Kidney epithelial cell (primary cell): ENCODE results near the gene FCN2. TPM values are rescaled to one million over a fixed set of nuclear protein-coding genes. Genes with fewer than 3 reads are reported as not detected.

ENCODE experiments used
- DNase-seq: peaks from one replicate; pipeline ENCODE4 v3.0.0-alpha.2; 2010; ENCODE audit warnings: low read depth
- H3K27me3 ChIP-seq: 2 replicates; pipeline ENCODE4 v1.6.0; 2011; ENCODE audit warnings: low read length; ENCODE audit not compliant: control insufficient read depth, insufficient read depth
- H3K36me3 ChIP-seq: 2 replicates; pipeline ENCODE4 v1.5.1; 2011; ENCODE audit warnings: low read length; ENCODE audit not compliant: control insufficient read depth, insufficient read depth
- H3K4me3 ChIP-seq: 2 replicates; pipeline ENCODE4 v1.5.1; 2011; ENCODE audit warnings: low read depth, mild to moderate bottlenecking, control low read depth, low read length
- total RNA-seq: library from RNA; depleted of rRNA; stranded (reverse); fragments of >200 nt; gene quantifications from 2 replicates; pipeline ENCODE4 v1.2.3, GENCODE V29; 2015
- TF ChIP-seq, protein P1 (sequence below): IDR thresholded peaks from 2 replicates; pipeline ENCODE4 v1.5.1; 2011; ENCODE audit warnings: mild to moderate bottlenecking, moderate library complexity, low read length, control low read depth, inconsistent platforms; ENCODE audit not compliant: insufficient read depth, poor library complexity, severe bottlenecking

The FCN2 gene
- total RNA-seq, 1 donor from 2014 or later, result not detected

DNA sequence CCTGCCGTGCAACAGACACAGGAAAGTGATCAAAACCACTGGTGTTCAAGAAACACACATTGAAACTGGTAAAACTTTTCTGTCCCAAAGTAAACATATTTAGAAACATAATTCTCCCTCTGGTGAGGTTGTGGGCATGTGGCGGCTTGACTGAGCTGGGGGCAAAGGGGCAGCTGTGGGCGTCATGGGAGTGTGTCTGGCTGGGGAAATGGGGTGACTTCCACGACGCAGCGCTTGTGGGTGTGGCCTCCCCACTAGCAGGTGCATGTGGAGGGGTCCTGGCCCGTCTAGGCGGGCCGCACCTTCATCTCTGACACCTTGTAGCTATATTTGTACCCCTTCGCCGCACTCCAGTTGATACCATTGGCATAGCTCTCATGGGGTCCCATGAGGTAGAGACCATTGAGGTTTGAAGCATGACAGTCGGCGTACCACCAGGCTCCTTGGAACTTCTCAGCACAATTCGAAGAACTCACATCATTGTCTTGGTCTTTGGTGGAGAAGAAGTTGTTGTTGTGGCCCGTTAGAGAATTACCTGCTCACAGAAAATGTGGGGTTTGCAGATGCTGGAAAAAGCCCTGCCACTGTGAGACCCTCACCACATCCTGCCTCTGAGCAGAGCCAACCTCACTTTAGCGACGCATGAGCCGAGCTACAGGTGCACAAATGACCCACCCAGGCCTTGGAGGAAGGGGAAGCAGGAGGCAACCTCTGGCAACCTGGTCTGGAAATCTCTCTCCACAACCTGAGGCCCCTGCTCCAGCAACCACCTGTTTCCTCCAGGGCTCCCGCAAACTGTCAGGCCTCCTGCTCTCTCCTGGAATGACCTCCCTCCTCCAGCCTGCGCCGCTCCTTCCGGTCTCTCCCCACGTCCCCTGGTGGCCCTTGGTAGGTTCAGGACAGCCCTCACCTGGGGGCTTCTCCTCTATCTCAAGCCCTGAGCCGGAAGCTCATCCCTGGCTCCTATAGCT is 29.2 kb downstream of the FCN2 start:
- H3K27me3 ChIP-seq, result no peaks in the 10 kb centered on the region
- TF ChIP-seq, protein P1, sequence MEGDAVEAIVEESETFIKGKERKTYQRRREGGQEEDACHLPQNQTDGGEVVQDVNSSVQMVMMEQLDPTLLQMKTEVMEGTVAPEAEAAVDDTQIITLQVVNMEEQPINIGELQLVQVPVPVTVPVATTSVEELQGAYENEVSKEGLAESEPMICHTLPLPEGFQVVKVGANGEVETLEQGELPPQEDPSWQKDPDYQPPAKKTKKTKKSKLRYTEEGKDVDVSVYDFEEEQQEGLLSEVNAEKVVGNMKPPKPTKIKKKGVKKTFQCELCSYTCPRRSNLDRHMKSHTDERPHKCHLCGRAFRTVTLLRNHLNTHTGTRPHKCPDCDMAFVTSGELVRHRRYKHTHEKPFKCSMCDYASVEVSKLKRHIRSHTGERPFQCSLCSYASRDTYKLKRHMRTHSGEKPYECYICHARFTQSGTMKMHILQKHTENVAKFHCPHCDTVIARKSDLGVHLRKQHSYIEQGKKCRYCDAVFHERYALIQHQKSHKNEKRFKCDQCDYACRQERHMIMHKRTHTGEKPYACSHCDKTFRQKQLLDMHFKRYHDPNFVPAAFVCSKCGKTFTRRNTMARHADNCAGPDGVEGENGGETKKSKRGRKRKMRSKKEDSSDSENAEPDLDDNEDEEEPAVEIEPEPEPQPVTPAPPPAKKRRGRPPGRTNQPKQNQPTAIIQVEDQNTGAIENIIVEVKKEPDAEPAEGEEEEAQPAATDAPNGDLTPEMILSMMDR, result no peak

DNA sequence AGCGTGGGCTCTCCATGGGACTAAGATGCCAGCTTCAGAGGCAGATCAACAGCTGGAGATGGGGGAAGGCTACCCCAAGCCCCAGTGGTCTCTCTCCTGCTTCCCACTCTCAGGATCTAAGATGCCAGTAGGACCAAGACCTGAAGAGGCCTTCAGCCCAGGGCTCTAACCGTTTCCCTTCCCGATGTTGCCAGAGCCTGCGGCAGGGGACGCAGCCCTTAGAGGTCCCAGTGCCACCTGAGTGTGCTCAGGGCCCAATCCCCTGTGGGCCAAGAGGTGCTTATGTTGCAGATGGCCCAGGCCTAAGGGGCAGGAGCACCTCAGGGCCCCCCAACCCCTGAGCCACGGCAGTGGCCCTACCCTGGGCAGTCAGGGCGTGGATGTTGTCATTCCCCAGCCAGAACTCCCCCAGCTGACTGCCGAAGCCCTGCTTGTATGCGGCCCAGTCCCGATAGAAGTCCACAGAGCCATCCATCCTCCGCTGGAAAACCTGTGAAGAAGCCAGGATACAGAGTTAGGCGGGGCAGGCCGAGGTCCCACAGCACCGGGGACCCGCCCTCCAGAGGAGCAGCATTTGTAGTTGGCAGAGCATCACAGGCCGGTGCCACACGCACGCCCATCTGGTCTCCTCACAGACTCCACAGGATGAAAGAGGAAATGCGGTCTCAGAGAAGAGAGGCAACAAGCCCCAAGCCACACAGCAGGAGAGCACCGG is 31.7 kb downstream of the FCN2 start:
- Histone ChIP-seq H3K36me3 (no peaks in the 10 kb centered on the region), H3K4me3 (no peak overlapping the region), H3K27me3 (no peaks in the 10 kb centered on the region)
- DNase-seq, result no peak
- TF ChIP-seq, protein P1, result no peak

More for the DNA sequence above, 29.2 kb downstream of the FCN2 start:
- no peak for DNase-seq
- H3K36me3 ChIP-seq, result no peaks in the 10 kb centered on the region
- H3K4me3 ChIP-seq, result no peak overlapping the region

DNA sequence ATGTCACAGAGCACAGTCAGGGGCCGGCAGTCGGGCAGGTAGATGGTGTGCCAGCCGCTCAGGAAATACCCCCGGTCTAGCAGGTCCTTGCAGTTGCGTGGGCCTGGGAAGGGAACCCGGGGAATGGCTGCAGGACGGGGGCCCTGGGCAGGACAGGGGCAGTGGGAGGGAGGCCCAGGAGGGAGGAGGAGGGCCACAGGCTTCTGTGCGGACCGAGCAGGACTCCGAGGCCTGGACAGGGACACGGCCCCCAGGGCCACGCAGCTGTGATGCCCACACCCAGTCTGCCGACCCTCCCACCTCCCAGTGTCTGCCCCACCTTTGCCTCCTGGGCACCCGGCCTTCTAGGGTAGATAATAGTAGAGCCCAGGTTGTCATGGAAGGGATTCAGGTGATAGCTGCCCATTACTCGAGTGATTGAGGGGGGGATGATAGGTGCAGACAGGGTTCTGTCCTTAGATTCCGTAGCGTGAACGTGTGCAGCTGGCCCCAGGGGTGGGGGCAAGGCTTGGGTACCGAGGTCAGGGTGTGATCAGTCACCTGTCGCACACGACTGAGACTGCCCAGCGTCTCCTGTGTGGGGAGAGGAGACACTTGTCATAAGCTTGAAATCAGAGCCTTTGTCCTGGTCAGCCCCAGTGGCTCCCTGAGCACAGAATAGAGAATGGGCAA is 32.6 kb downstream of the FCN2 start:
- H3K36me3 ChIP-seq, result no peaks in the 10 kb centered on the region
- no peak overlapping the region for H3K4me3 ChIP-seq
- no peak for DNase-seq
- TF ChIP-seq, protein P1, result no peak
- no peaks in the 10 kb centered on the region for H3K27me3 ChIP-seq

DNA sequence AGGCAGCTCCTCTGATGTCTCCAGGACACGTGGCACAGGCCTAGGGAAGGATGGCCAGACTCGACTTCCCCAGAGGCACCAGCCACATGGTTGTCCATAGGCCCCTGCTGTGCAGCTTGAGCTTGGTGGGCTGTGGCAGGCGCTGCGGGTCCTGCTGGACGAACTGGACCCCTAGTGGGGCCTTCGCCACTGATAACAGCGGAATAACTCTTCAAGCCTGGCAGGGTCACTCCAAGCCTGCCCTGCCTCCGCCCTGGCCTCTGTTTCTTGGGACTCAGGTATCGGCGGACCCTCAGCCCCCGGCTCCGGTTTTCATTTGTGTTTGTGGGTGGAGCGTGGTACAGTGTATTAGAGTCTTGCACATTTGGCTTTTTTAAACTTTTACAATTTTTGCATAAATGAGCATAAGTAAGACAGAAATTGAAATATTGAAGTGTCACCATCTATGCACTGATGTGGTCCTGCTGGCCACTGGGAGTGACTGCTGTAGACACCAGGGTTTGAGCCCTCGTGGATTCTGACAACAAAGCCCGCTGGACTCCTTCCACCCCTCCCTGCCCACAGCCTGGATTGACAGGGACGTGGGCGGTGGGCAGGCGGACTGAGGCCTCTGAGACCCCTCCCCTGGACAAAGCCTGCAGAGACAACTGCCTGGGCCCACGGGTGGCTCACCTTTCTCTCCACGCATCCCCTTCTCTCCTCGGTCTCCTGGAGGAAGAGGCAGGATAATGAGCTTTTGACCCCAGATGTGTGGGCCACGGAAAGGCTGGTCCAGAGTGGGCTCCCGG is 33.3 kb downstream of the FCN2 start:
- Histone ChIP-seq H3K36me3 (no peaks in the 10 kb centered on the region), H3K4me3 (no peak overlapping the region), H3K27me3 (no peaks in the 10 kb centered on the region)
- no peak for DNase-seq
- TF ChIP-seq, protein P1, result no peak

DNA sequence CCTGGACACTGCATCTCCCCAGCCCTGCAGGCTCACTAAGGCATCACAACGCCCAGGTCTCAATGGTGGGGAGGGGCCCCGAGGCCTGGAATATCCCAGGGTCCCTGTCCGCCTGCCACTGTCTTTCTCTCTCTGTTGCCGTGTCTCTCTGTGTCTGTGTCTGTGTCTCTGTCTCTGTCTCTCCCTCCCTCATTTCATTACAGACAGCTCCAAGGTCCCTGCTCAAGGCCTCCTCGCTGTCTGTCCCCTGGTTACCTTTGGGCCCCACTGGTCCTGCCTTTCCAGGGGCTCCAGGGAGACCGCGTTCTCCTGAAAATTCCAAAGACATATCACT is 33.9 kb downstream of the FCN2 start:
- TF ChIP-seq, protein P1, result no peak
- H3K36me3 ChIP-seq, result no peaks in the 10 kb centered on the region
- no peaks in the 10 kb centered on the region for H3K27me3 ChIP-seq
- no peak for DNase-seq
- no peak overlapping the region for H3K4me3 ChIP-seq
